ENCODE data around the gene MAPK8.

MAPK8 gene

GRCh38 chr10:48399551-48399950 is 93.1 kb downstream of the MAPK8 start:
- Histone ChIP-seq H3K4me1 (ENCODE audit: control insufficient read depth, insufficient read depth, low read length, unreplicated experiment) (peaks cover 9% of the 10 kb centered on the region), H3K79me2 (ENCODE audit: control insufficient read depth, insufficient read depth, low read length, unreplicated experiment) (no peaks in the 10 kb centered on the region)

GRCh38 chr10:48400129-48400849 is 93.8 kb downstream of the MAPK8 start:
- no peak overlapping the region for H3K27ac ChIP-seq (ENCODE audit: low read depth, low read length)
- no peaks in the 10 kb centered on the region for H3K79me2 ChIP-seq (ENCODE audit: control insufficient read depth, insufficient read depth, low read length, unreplicated experiment)

More at GRCh38 chr10:48399551-48399950, 93.1 kb downstream of the MAPK8 start:
- Histone ChIP-seq H2AFZ (ENCODE audit: low read length, unreplicated experiment) (no peak overlapping the region), H3K27me3 (ENCODE audit: insufficient read depth, low read length) (no peaks in the 10 kb centered on the region), H3K27ac (ENCODE audit: low read depth, low read length) (no peak overlapping the region), H3K4me3 (ENCODE audit: low read depth, low read length) (no peak overlapping the region), H3K36me3 (ENCODE audit: insufficient read depth, low read length) (no peaks in the 10 kb centered on the region)

GRCh38 chr10:48400850-48401220 is 94.4 kb downstream of the MAPK8 start:
- Histone ChIP-seq H3K36me3 (ENCODE audit: insufficient read depth, low read length) (no peaks in the 10 kb centered on the region), H2AFZ (ENCODE audit: low read length, unreplicated experiment) (no peak overlapping the region), H3K79me2 (ENCODE audit: control insufficient read depth, insufficient read depth, low read length, unreplicated experiment) (no peaks in the 10 kb centered on the region), H3K27ac (ENCODE audit: low read depth, low read length) (no peak overlapping the region), H3K27me3 (ENCODE audit: insufficient read depth, low read length) (no peaks in the 10 kb centered on the region), H3K4me3 (ENCODE audit: low read depth, low read length) (no peak overlapping the region), H3K4me1 (ENCODE audit: control insufficient read depth, insufficient read depth, low read length, unreplicated experiment) (peaks cover 9% of the 10 kb centered on the region)

More at GRCh38 chr10:48400129-48400849, 93.8 kb downstream of the MAPK8 start:
- H3K36me3 ChIP-seq (ENCODE audit: insufficient read depth, low read length) = no peaks in the 10 kb centered on the region
- no peaks in the 10 kb centered on the region for H3K27me3 ChIP-seq (ENCODE audit: insufficient read depth, low read length)
- H3K4me3 ChIP-seq (ENCODE audit: low read depth, low read length) = no peak overlapping the region
- peaks cover 9% of the 10 kb centered on the region for H3K4me1 ChIP-seq (ENCODE audit: control insufficient read depth, insufficient read depth, low read length, unreplicated experiment)
- no peak overlapping the region for H2AFZ ChIP-seq (ENCODE audit: low read length, unreplicated experiment)

GRCh38 chr10:48404646-48405045 is 98.2 kb downstream of the MAPK8 start:
- Histone ChIP-seq H3K4me1 (ENCODE audit: control insufficient read depth, insufficient read depth, low read length, unreplicated experiment) (peaks cover 19% of the 10 kb centered on the region), H3K36me3 (ENCODE audit: insufficient read depth, low read length) (no peaks in the 10 kb centered on the region), H3K27ac (ENCODE audit: low read depth, low read length) (no peak overlapping the region), H3K27me3 (ENCODE audit: insufficient read depth, low read length) (no peaks in the 10 kb centered on the region), H2AFZ (ENCODE audit: low read length, unreplicated experiment) (no peak overlapping the region), H3K4me3 (ENCODE audit: low read depth, low read length) (no peak overlapping the region), H3K79me2 (ENCODE audit: control insufficient read depth, insufficient read depth, low read length, unreplicated experiment) (no peaks in the 10 kb centered on the region)

- Histone ChIP-seq H3K4me3 (ENCODE audit: low read depth, low read length) (no peak overlapping the region), H3K36me3 (ENCODE audit: insufficient read depth, low read length) (peaks cover 9% of the 10 kb centered on the region; the same call in 1 of the 2 replicates), H3K27ac (ENCODE audit: low read depth, low read length) (no peak overlapping the region), H3K79me2 (ENCODE audit: control insufficient read depth, insufficient read depth, low read length, unreplicated experiment) (no peaks in the 10 kb centered on the region), H3K4me1 (ENCODE audit: control insufficient read depth, insufficient read depth, low read length, unreplicated experiment) (peaks cover 10% of the 10 kb centered on the region), H3K27me3 (ENCODE audit: insufficient read depth, low read length) (no peaks in the 10 kb centered on the region), H2AFZ (ENCODE audit: low read length, unreplicated experiment) (no peak overlapping the region)
These were observed 99.7 kb downstream of the MAPK8 start for GRCh38 chr10:48406204-48406603.

- peaks cover 9% of the 10 kb centered on the region; the same call in 1 of the 2 replicates for H3K36me3 ChIP-seq (ENCODE audit: insufficient read depth, low read length)
- peaks cover 10% of the 10 kb centered on the region for H3K4me1 ChIP-seq (ENCODE audit: control insufficient read depth, insufficient read depth, low read length, unreplicated experiment)
- no peak overlapping the region for H3K27ac ChIP-seq (ENCODE audit: low read depth, low read length)
- H3K27me3 ChIP-seq (ENCODE audit: insufficient read depth, low read length) = no peaks in the 10 kb centered on the region
- H3K4me3 ChIP-seq (ENCODE audit: low read depth, low read length) = no peak overlapping the region
- no peaks in the 10 kb centered on the region for H3K79me2 ChIP-seq (ENCODE audit: control insufficient read depth, insufficient read depth, low read length, unreplicated experiment)
- no peak overlapping the region for H2AFZ ChIP-seq (ENCODE audit: low read length, unreplicated experiment)
These were observed 100.2 kb downstream of the MAPK8 start for GRCh38 chr10:48406658-48407057.

GRCh38 chr10:48410503-48410902 is 104.0 kb downstream of the MAPK8 start:
- peaks cover 26% of the 10 kb centered on the region for H3K36me3 ChIP-seq (ENCODE audit: insufficient read depth, low read length)
- H3K4me1 ChIP-seq (ENCODE audit: control insufficient read depth, insufficient read depth, low read length, unreplicated experiment) = peaks cover 10% of the 10 kb centered on the region
- no peak overlapping the region for H3K27ac ChIP-seq (ENCODE audit: low read depth, low read length)
- H3K4me3 ChIP-seq (ENCODE audit: low read depth, low read length) = no peak overlapping the region
- H3K27me3 ChIP-seq (ENCODE audit: insufficient read depth, low read length) = no peaks in the 10 kb centered on the region
- no peaks in the 10 kb centered on the region for H3K79me2 ChIP-seq (ENCODE audit: control insufficient read depth, insufficient read depth, low read length, unreplicated experiment)
- H2AFZ ChIP-seq (ENCODE audit: low read length, unreplicated experiment) = no peak overlapping the region

GRCh38 chr10:48411510-48411909 is 105.0 kb downstream of the MAPK8 start:
- H2AFZ ChIP-seq (ENCODE audit: low read length, unreplicated experiment) = no peak overlapping the region
- H3K4me3 ChIP-seq (ENCODE audit: low read depth, low read length) = no peak overlapping the region
- no peaks in the 10 kb centered on the region for H3K27me3 ChIP-seq (ENCODE audit: insufficient read depth, low read length)
- no peaks in the 10 kb centered on the region for H3K79me2 ChIP-seq (ENCODE audit: control insufficient read depth, insufficient read depth, low read length, unreplicated experiment)
- peaks cover 26% of the 10 kb centered on the region for H3K36me3 ChIP-seq (ENCODE audit: insufficient read depth, low read length)
- H3K4me1 ChIP-seq (ENCODE audit: control insufficient read depth, insufficient read depth, low read length, unreplicated experiment) = peaks cover 5% of the 10 kb centered on the region
- no peak overlapping the region for H3K27ac ChIP-seq (ENCODE audit: low read depth, low read length)

- Histone ChIP-seq H3K4me1 (ENCODE audit: control insufficient read depth, insufficient read depth, low read length, unreplicated experiment) (no peaks in the 10 kb centered on the region), H3K27me3 (ENCODE audit: insufficient read depth, low read length) (no peaks in the 10 kb centered on the region), H3K4me3 (ENCODE audit: low read depth, low read length) (no peak overlapping the region), H3K27ac (ENCODE audit: low read depth, low read length) (no peak overlapping the region), H3K79me2 (ENCODE audit: control insufficient read depth, insufficient read depth, low read length, unreplicated experiment) (no peaks in the 10 kb centered on the region), H2AFZ (ENCODE audit: low read length, unreplicated experiment) (no peak overlapping the region), H3K36me3 (ENCODE audit: insufficient read depth, low read length) (peaks cover 26% of the 10 kb centered on the region)
These were observed 105.6 kb downstream of the MAPK8 start for GRCh38 chr10:48412081-48412480.

GRCh38 chr10:48412933-48413332 is 106.5 kb downstream of the MAPK8 start:
- no peaks in the 10 kb centered on the region for H3K79me2 ChIP-seq (ENCODE audit: control insufficient read depth, insufficient read depth, low read length, unreplicated experiment)
- H3K36me3 ChIP-seq (ENCODE audit: insufficient read depth, low read length) = peaks cover 26% of the 10 kb centered on the region
- H3K27me3 ChIP-seq (ENCODE audit: insufficient read depth, low read length) = no peaks in the 10 kb centered on the region
- no peak overlapping the region for H3K27ac ChIP-seq (ENCODE audit: low read depth, low read length)
- H3K4me3 ChIP-seq (ENCODE audit: low read depth, low read length) = no peak overlapping the region
- H3K4me1 ChIP-seq (ENCODE audit: control insufficient read depth, insufficient read depth, low read length, unreplicated experiment) = no peaks in the 10 kb centered on the region
- no peak overlapping the region for H2AFZ ChIP-seq (ENCODE audit: low read length, unreplicated experiment)

- no peak overlapping the region for H3K4me3 ChIP-seq (ENCODE audit: low read depth, low read length)
- H2AFZ ChIP-seq (ENCODE audit: low read length, unreplicated experiment) = no peak overlapping the region
- H3K4me1 ChIP-seq (ENCODE audit: control insufficient read depth, insufficient read depth, low read length, unreplicated experiment) = no peaks in the 10 kb centered on the region
- peaks cover 26% of the 10 kb centered on the region for H3K36me3 ChIP-seq (ENCODE audit: insufficient read depth, low read length)
- H3K79me2 ChIP-seq (ENCODE audit: control insufficient read depth, insufficient read depth, low read length, unreplicated experiment) = no peaks in the 10 kb centered on the region
- H3K27me3 ChIP-seq (ENCODE audit: insufficient read depth, low read length) = no peaks in the 10 kb centered on the region
- H3K27ac ChIP-seq (ENCODE audit: low read depth, low read length) = no peak overlapping the region
These were observed 107.7 kb downstream of the MAPK8 start for GRCh38 chr10:48414160-48414559.
